Stimulated activated naive CD8-positive, alpha-beta T cell treated with anti-CD3 and anti-CD28 coated beads, Interleukin-15, Interleukin-2, amounts not matched to agents 100 ng/mL and 50 ng/mL, for 24 hours (primary cell): Measurements from ENCODE around the gene SYMPK.
"Not testable (repeated sequence)": the region's sequence is repeated elsewhere in the genome, so short reads cannot be mapped to it uniquely, and the experiment has no call there.

Experiments
- H3K27ac Mint-ChIP-seq: one replicate; pipeline ENCODE4 v1.8.0; 2021; ENCODE audit warnings: mild to moderate bottlenecking, mixed read lengths
- H3K27me3 Mint-ChIP-seq: one replicate; pipeline ENCODE4 v1.8.0; 2021; ENCODE audit warnings: mixed read lengths
- H3K36me3 Mint-ChIP-seq: one replicate; pipeline ENCODE4 v1.8.0; 2021; ENCODE audit warnings: low read depth, mixed read lengths
- H3K4me1 Mint-ChIP-seq: one replicate; pipeline ENCODE4 v1.8.0; 2021; ENCODE audit warnings: low read depth, mixed read lengths
- H3K4me3 Mint-ChIP-seq: one replicate; pipeline ENCODE4 v1.8.0; 2021; ENCODE audit warnings: mild to moderate bottlenecking, mixed read lengths
- H3K9me3 Mint-ChIP-seq: one replicate; pipeline ENCODE4 v1.8.0; 2021; ENCODE audit warnings: mixed read lengths

SYMPK gene

DNA sequence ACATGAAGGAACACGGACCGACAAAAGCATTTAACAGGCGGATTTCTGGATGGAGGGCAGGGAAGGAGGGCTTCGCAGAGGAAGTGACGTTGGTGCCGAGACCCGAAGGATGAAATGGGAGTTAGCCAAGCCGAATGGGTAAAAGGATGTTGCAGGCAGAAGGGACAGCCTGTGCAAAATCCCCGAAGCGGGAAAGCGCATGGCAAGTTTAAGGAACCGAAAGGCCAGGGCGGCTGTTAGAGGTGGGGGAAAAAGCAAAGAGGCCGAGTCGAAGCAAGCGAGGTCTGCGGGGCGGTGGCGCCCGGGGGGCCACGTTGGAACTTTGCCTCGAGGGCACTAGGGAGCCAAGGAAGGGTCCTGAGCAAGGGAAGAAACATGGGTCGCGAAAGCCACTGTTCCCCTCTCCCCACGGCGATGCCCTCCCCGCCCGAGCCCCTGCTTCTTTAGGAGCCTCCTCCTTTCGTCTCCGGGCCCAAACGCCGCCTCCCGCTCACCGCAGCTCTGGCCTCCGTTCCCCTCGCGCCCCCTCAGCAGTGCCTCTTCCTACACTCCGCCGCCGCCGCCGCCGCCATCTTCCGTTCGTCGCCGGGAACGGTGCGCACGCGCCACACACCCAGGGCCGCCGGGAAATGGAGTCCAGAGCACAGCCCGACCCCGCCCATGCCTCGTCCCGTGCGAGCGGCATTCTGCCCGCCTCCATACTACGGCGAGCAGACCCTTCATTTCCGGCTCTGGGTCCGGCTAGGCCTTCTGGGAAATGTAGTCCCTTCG is at the start of gene SYMPK:
Gene SYMPK (minus strand): TSS at position 584 of the 771 bp plus-strand sequence. CDS start 8,652 bp downstream, outside the sequence.
- Mint-ChIP-seq H3K27me3 (peaks cover 30% of the 10 kb centered on the region), H3K27ac (peak within 1 kb of the TSS; percentile 99), H3K9me3 (no peaks in the 10 kb centered on the region), H3K36me3 (peaks cover 28% of the 10 kb centered on the region), H3K4me1 (peaks cover 30% of the 10 kb centered on the region), H3K4me3 (peak within 1 kb of the TSS; percentile 95)

DNA sequence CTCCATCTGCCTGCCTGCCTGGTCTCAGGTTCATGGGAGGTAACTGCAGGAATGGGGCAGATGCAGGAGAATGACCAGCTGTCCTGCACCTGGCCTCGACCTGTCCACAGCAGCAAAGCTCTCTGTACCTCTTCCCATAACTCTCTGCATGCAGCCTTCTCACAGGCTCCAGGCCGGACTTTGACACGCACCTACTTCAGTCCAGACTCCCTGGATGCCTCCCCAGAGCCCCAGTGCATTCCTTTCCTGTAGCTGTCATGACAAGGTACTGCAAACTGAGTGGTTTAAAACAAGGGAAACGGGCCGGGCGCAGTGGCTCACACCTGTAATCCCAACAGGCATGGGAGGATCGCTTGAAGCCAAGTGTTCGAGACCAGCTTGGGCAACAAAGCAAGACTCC is 48.3 kb upstream of the SYMPK start:
- peaks cover 30% of the 10 kb centered on the region for H3K27me3 Mint-ChIP-seq
- no peaks in the 10 kb centered on the region for H3K36me3 Mint-ChIP-seq
- H3K4me3 Mint-ChIP-seq, result no peak overlapping the region
- no peaks in the 10 kb centered on the region for H3K4me1 Mint-ChIP-seq
- H3K9me3 Mint-ChIP-seq, result no peaks in the 10 kb centered on the region
- no peak overlapping the region for H3K27ac Mint-ChIP-seq

DNA sequence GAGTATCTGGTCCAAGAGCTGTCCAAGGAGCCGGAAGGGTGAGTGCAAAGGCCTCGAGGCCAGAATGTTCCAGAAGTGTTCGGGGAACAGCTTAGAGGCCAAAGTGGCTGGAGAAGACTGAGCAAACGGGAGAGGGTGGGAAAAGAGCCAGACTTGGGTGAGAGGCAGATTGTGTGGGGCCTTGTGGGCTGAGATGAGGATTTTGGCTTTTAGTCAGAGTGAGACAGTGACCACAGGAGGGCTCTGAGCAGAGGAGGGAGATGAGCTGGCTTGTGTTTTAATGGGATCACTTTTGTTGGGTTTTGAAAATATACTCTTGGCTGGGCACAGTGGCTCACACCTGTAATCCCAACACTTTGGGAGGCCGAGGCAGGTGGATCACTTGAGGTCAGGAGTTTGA is 46.0 kb upstream of the SYMPK start:
- peaks cover 30% of the 10 kb centered on the region for H3K27me3 Mint-ChIP-seq
- H3K27ac Mint-ChIP-seq, result no peak overlapping the region
- H3K4me1 Mint-ChIP-seq, result no peaks in the 10 kb centered on the region
- no peak overlapping the region for H3K4me3 Mint-ChIP-seq
- H3K9me3 Mint-ChIP-seq, result no peaks in the 10 kb centered on the region
- no peaks in the 10 kb centered on the region for H3K36me3 Mint-ChIP-seq

DNA sequence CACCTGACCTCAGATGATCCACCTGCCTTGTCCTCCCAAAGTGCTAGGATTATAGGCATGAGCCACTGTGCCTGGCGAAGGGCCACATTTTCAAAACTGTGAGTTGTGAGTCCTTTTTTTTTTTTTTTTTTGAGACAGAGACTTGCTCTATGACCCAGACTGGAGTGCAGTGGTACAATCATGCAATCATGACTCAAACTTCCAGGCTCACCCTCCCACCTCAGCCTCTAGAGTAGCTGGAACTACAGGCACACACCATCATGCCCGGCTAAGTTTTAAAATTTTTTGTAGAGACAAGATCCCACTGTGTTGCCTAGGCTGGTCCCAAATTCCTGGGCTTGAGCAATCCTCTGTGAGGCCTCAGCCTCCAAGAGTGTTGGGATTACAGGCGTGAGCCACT is 43.3 kb upstream of the SYMPK start:
- Mint-ChIP-seq H3K27me3 (peaks cover 12% of the 10 kb centered on the region), H3K4me1 (peaks cover 7% of the 10 kb centered on the region), H3K9me3 (no peaks in the 10 kb centered on the region), H3K4me3 (no peak overlapping the region), H3K27ac (no peak overlapping the region), H3K36me3 (no peaks in the 10 kb centered on the region)

DNA sequence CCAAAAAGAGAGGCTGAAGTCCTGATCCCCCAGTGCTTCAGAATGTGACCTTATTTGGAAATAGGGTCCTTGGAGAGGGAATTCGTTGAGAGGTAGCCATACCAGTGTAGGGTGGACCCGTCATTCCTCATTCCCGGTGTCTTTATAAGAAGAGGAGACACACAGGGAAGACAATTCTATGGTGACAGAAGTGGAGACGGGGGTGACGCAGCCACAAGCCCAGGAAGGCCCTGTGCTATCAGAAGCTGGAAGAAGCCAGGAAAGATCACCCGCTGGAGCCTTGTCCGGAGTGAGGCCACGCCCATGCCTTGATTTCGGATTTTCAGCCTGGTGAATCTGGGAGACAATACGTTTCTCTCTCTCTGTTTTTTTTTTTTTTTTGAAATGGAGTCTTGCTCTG is 42.1 kb upstream of the SYMPK start:
- H3K27ac Mint-ChIP-seq, result no peak overlapping the region

DNA sequence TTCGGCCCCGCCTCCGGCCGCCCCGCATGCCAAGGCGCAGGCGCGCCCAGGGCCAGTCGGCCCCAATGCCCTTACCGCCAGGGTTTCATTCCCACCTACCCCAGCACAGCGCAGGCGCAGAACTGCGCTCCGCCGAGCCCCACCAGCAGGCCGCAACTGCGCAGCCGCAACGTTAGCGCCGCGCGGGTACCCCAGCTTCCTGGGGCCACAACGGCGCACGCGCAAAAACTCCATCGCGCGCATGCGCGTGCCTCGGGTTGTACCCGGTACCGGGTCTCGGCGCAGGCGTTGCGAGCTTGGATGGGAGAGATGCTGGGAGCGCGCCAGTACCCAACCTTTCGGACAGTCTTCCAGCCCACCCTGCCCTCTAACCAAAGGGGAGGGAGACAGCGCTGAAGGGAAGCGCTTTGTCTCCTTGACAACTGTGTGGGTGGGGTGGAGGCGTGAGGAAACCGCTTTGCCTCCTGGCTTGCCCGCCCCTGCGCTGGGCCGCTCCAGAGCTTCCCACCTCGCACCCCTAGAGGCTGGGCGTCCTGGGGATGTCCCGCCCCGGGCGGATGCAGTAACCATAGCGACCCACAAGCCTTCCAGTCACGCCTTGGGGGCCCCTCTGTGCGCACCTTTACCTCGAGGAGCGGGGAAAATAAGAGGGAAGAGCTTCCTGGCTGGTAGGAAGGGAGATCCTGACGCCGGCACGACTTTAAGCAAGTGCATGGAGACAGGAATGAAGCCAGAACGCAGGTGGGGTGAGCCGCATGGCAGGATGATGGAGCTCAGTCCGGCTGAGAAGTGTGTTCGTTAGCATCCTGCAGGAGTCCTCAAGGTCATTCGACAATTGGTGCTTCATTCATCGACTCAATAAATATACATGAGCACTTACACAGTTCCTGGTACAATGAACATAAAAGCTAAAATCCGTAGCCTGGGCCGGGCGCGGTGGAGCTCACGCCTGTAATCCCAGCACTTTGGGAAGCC is 40.0 kb upstream of the SYMPK start:
- Mint-ChIP-seq H3K36me3 (peaks cover 11% of the 10 kb centered on the region), H3K4me3 (peak overlapping the region; percentile 91), H3K27me3 (no peaks in the 10 kb centered on the region), H3K9me3 (no peaks in the 10 kb centered on the region), H3K4me1 (peaks cover 12% of the 10 kb centered on the region), H3K27ac (peak overlapping the region; percentile 85)

More for the DNA sequence above, 42.1 kb upstream of the SYMPK start:
- H3K4me3 Mint-ChIP-seq, result no peak overlapping the region
- peaks cover 3% of the 10 kb centered on the region for H3K36me3 Mint-ChIP-seq
- H3K9me3 Mint-ChIP-seq, result no peaks in the 10 kb centered on the region
- peaks cover 12% of the 10 kb centered on the region for H3K4me1 Mint-ChIP-seq
- H3K27me3 Mint-ChIP-seq, result peaks cover 4% of the 10 kb centered on the region

DNA sequence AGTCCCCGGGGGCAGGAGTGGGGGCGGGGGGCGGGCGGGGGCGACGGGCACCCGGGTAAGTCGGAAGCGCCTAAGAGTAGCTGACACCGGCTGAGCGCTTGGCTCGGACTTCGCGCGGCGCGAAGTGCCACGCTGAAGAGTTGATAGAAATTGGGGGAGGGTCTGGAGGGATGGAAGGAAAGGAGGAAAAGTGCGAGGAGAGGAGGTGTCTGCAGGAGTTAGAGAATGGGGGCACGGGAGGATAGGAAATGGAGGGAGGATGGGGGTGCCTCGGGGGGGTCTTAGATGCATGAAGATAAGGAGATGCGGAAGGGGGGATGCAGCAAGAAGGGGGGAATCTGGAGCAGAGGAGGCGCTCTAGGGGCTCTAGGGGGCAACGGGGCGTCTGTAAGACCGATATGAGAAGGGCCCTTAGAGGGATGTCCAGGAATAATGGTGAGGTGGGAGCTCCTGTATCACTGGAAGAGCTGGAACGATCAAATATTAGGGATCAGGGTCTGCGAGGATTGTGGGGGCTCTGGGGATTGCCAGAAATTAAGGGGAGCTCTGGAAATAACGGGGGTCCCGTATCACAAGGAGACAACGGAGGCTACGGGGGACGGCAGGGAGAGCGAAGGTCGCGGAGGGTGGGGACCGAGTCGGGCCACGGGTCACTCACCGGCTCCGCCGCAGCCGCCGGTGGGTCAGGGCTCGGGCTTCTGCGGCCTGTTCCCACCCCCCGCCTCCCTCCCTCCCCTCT is 39.1 kb upstream of the SYMPK start, which contains the start of gene MYPOP:
Gene MYPOP (minus strand): TSS at position 702 of the 739 bp plus-strand sequence. CDS start 840 bp downstream, outside the sequence.
- peaks cover 11% of the 10 kb centered on the region for H3K36me3 Mint-ChIP-seq
- H3K9me3 Mint-ChIP-seq, result no peaks in the 10 kb centered on the region
- H3K4me1 Mint-ChIP-seq, result peaks cover 12% of the 10 kb centered on the region
- peak within 1 kb of the TSS; percentile 91 for H3K4me3 Mint-ChIP-seq
- no peaks in the 10 kb centered on the region for H3K27me3 Mint-ChIP-seq
- peak within 1 kb of the TSS; percentile 85 for H3K27ac Mint-ChIP-seq

DNA sequence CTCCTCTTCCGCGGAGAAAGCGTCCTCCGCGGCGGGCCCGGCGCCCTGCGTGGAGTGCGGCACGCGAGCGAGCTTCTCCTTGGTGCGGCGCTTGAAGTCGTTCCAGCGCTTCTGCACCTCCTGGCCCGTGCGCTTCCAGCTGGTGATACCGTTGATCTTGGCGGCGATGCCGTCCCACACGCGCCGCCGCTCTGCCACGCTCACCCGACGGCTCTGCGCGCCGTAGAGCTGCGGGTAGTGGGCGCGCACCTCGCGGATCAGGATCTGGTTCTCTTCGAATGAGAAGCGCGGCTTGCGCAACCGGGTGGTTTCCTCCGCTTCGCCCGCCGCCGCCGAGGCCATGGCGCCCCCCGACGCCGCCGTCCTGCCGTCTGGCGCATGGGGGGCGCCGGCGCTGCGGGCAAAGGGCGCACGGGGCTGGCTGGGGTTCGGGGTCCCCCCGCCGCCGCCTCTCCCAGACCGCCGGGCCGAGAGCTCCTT is 38.5 kb upstream of the SYMPK start:
- Mint-ChIP-seq H3K4me3 (peak overlapping the region; percentile 91), H3K27me3 (no peaks in the 10 kb centered on the region), H3K36me3 (peaks cover 11% of the 10 kb centered on the region), H3K27ac (no peak overlapping the region), H3K9me3 (no peaks in the 10 kb centered on the region), H3K4me1 (peaks cover 12% of the 10 kb centered on the region)

DNA sequence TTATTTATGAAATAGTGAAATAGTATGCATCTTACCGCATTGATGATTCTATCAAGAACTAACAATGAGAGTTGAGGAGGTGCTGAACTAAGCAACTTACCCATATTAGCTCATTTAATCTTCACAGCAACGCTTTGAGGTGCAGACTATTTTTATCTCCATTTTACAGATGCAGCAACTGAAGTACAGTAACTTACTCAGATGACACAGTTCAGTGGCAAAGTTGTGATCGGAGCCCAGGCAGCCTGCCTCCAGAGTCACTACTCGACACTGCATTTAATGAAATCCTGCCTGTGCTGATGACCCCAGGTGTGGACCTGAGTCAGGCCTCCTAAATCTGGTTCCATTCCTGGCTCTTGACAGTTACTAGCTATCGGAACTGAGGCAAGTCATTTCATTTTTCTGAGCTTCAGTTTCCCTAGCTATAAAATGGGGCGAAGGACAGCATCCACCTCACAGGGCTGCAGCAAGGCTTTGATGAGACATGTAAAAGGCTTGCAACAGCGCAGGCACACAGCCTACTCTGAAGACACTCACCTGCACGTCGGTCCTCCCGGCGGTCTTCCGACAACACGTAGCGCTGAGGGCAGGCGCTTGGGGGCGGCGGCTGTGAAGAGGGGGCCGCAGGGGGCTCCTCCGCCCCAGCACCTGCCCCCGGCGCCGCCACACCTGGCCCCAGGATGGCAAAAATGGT is 37.9 kb upstream of the SYMPK start:
- peak overlapping the region; percentile 59 for H3K4me3 Mint-ChIP-seq

DNA sequence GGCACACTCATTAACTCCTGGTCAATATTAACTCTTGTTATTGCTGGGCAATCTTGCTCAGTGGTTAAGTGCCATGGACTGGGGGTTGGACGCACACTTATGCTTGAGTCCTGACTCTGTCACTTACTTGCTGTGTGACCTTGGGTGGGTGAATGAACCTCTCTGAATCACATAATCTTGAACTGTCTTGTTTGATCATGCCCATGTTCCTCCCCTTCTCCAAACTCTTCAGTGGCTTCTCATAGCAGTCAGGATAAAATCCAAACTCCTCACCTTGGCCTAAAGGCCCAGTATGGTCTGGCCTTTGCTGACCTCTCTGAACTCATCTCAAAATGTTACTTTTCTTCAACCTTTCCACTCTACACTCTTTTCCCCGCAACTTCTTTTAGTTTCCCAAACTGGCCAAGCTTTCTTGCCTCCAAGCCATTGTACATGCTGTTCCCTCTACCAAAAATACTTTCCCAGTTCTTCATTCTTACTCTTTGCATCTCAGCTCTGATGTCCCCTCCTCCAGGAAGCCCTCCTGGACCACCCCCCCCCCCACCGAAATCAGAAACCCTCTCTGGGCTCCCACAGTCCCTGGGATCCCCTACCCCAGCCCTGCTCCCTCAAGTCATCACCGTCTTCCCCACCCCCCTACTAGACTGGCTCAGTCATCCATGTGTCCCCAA is 37.1 kb upstream of the SYMPK start:
- Mint-ChIP-seq H3K4me3 (no peak overlapping the region), H3K27ac (no peak overlapping the region)

More for the DNA sequence above, 37.9 kb upstream of the SYMPK start:
- no peak overlapping the region for H3K27ac Mint-ChIP-seq
- H3K27me3 Mint-ChIP-seq, result no peaks in the 10 kb centered on the region
- H3K36me3 Mint-ChIP-seq, result peaks cover 11% of the 10 kb centered on the region
- H3K9me3 Mint-ChIP-seq, result no peaks in the 10 kb centered on the region
- H3K4me1 Mint-ChIP-seq, result peaks cover 12% of the 10 kb centered on the region

DNA sequence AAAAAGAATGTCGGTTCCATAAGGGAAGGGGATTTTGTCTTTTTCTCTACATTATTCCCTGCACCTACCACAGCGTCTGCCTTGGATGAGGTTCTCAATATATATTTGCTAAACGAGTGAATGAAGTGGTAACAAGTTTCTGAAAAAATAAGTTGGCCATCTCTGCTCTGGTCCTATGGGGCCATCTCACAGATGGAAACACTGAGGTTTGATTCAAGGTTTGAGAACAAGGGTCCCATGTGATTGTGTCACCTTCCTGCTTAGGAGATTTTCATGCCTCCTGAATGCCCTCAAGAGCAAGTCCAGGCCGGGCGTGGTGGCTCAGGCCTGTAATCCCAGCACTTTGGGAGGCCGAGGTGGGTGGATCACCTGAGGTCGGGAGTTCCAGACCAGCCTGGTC is 36.3 kb upstream of the SYMPK start:
- Mint-ChIP-seq H3K36me3 (peaks cover 18% of the 10 kb centered on the region), H3K27ac (no peak overlapping the region), H3K4me1 (peaks cover 12% of the 10 kb centered on the region), H3K9me3 (no peaks in the 10 kb centered on the region), H3K4me3 (no peak overlapping the region), H3K27me3 (no peaks in the 10 kb centered on the region)

More for the DNA sequence above, 37.1 kb upstream of the SYMPK start:
- H3K27me3 Mint-ChIP-seq, result no peaks in the 10 kb centered on the region
- H3K4me1 Mint-ChIP-seq, result peaks cover 12% of the 10 kb centered on the region
- H3K9me3 Mint-ChIP-seq, result no peaks in the 10 kb centered on the region
- peaks cover 16% of the 10 kb centered on the region for H3K36me3 Mint-ChIP-seq

DNA sequence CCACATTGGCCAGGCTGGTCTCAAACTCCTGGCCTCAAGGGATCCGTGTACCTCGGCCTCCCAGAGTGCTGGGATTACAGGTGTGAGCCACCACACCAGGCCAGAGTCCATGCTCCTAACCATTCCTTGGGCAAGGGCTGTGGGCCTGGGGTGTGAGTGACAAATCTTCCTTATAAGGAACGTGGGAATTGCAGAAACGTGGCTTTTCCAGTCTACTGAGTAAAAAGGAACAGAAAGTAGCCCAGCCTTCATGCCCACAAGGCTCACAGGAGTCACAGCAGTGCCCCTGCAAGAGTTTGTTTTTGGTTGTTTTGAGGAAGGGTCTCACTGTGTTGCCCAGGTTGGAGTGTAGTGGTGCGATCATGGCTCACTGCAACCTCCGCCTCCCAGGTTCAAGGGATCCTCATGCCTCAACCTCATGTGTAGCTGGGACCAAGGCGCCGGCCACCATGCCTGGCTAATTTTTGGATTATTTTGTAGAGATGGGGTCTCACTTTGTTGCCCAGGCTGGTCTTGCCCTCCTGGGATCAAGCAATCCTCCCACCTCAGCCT is 34.4 kb upstream of the SYMPK start:
- no peak overlapping the region for H3K4me3 Mint-ChIP-seq
- no peaks in the 10 kb centered on the region for H3K27me3 Mint-ChIP-seq
- H3K9me3 Mint-ChIP-seq, result no peaks in the 10 kb centered on the region
- H3K4me1 Mint-ChIP-seq, result peaks cover 8% of the 10 kb centered on the region
- no peak overlapping the region for H3K27ac Mint-ChIP-seq
- peaks cover 18% of the 10 kb centered on the region for H3K36me3 Mint-ChIP-seq

DNA sequence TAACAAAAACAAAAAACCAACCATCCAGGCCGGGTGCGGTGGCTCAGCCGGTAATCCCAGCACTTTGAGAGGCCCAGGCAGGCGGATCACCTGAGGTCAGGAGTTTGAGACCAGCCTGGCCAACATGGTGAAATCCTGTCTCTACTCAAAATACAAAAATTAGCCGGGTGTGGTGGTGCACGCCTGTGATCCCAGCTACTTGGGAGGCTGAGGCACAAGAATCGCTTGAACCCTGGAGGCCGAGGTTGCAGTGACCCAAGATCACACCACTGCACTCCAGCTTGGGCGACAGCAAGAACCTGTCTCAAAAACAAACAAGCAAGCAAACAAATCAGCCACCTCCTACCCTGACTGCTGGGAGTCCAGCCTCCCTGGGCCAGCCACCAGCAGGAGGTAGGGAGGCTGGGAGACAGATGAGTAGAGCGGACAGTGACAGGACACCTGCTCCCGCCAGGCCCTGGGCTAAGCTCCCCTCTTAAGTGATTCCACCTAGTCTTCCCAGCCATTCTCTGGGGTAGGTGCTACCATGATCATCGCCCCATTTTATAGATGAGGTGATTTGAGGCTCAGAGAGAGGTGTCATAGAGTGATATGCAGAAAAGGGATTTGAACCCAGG is 33.1 kb upstream of the SYMPK start:
- not testable (repeated sequence) for H3K9me3 Mint-ChIP-seq, H3K27me3 Mint-ChIP-seq, H3K4me1 Mint-ChIP-seq, H3K27ac Mint-ChIP-seq, H3K4me3 Mint-ChIP-seq
- H3K36me3 Mint-ChIP-seq, result peaks cover 18% of the 10 kb centered on the region
